H9 (cell line): Measurements from ENCODE around the gene MRPS27. TPM values are rescaled to one million over a fixed set of nuclear protein-coding genes. Genes with fewer than 3 reads are reported as not detected.

ENCODE experiments used
- DNase-seq: peaks from one replicate; pipeline ENCODE4 v3.0.0-alpha.2; 2017
- H2AFZ ChIP-seq: one replicate; pipeline ENCODE4 v1.6.1; 2013; ENCODE audit warnings: mild to moderate bottlenecking, low read length, control low read depth, moderate library complexity
- H2AK5ac ChIP-seq: 2 replicates; pipeline ENCODE4 v1.6.1; 2013; ENCODE audit warnings: low read length, control low read depth, mixed read lengths; ENCODE audit not compliant: insufficient read length
- H2BK120ac ChIP-seq: one replicate; pipeline ENCODE4 v1.6.1; 2013; ENCODE audit warnings: low read depth, mild to moderate bottlenecking, low read length, control low read depth, inconsistent platforms; ENCODE audit not compliant: poor library complexity, severe bottlenecking
- H2BK12ac ChIP-seq: 2 replicates; pipeline ENCODE4 v1.6.1; 2013; ENCODE audit warnings: low read length, control low read depth, mixed read lengths, low read depth; ENCODE audit not compliant: insufficient read length
- H2BK15ac ChIP-seq: 2 replicates; pipeline ENCODE4 v1.6.1; 2013; ENCODE audit warnings: low read depth, low read length, control low read depth
- H2BK20ac ChIP-seq: one replicate; pipeline ENCODE4 v1.6.1; 2013; ENCODE audit warnings: low read depth, mild to moderate bottlenecking, low read length, control low read depth, inconsistent platforms; ENCODE audit not compliant: poor library complexity, severe bottlenecking
- H2BK5ac ChIP-seq: 2 replicates; pipeline ENCODE4 v1.6.1; 2013; ENCODE audit warnings: low read length, control low read depth, mixed read lengths; ENCODE audit not compliant: insufficient read length
- H3K14ac ChIP-seq: 2 replicates; pipeline ENCODE4 v1.6.1; 2013; ENCODE audit warnings: low read length, control low read depth; ENCODE audit not compliant: insufficient read depth
- H3K18ac ChIP-seq: 2 replicates; pipeline ENCODE4 v1.6.1; 2013; ENCODE audit warnings: low read depth, mild to moderate bottlenecking, mixed read lengths, low read length, control low read depth; ENCODE audit not compliant: insufficient read length
- H3K23ac ChIP-seq: 2 replicates; pipeline ENCODE4 v1.6.1; 2013; ENCODE audit warnings: low read length, control low read depth, mixed read lengths, low read depth; ENCODE audit not compliant: insufficient read length
- H3K23me2 ChIP-seq: 2 replicates; pipeline ENCODE4 v1.6.1; 2013; ENCODE audit warnings: low read depth, mild to moderate bottlenecking, mixed read lengths, low read length, control low read depth; ENCODE audit not compliant: insufficient read length, poor library complexity, severe bottlenecking
- H3K27ac ChIP-seq: 2 replicates; pipeline ENCODE4 v1.5.1; 2013; ENCODE audit warnings: low read length, control low read depth, mixed read lengths, low read depth; ENCODE audit not compliant: insufficient read length
- H3K27me3 ChIP-seq: 2 replicates; pipeline ENCODE4 v1.6.1; 2013; ENCODE audit warnings: low read length, control low read depth, inconsistent platforms; ENCODE audit not compliant: insufficient read depth
- H3K4ac ChIP-seq: 2 replicates; pipeline ENCODE4 v1.6.1; 2013; ENCODE audit warnings: low read depth, mild to moderate bottlenecking, control low read depth, inconsistent platforms, low read length, moderate library complexity
- H3K4me1 ChIP-seq: 2 replicates; pipeline ENCODE4 v1.6.1; 2013; ENCODE audit warnings: low read length, control low read depth, inconsistent platforms; ENCODE audit not compliant: insufficient read depth
- H3K4me2 ChIP-seq: 2 replicates; pipeline ENCODE4 v1.6.1; 2013; ENCODE audit warnings: low read length, control low read depth, mixed read lengths; ENCODE audit not compliant: insufficient read length, insufficient read depth
- H3K56ac ChIP-seq: 2 replicates; pipeline ENCODE4 v1.6.1; 2013; ENCODE audit warnings: low read depth, mild to moderate bottlenecking, mixed read lengths, low read length, control low read depth; ENCODE audit not compliant: insufficient read length
- H3K79me1 ChIP-seq: 2 replicates; pipeline ENCODE4 v1.6.1; 2013; ENCODE audit warnings: low read depth, mild to moderate bottlenecking, moderate library complexity, low read length, control low read depth, inconsistent platforms; ENCODE audit not compliant: insufficient read depth, poor library complexity, severe bottlenecking
- H3K79me2 ChIP-seq: 2 replicates; pipeline ENCODE4 v1.6.1; 2013; ENCODE audit warnings: low read length, control low read depth, inconsistent platforms; ENCODE audit not compliant: insufficient read depth
- H3K9ac ChIP-seq: 2 replicates; pipeline ENCODE4 v1.6.1; 2013; ENCODE audit warnings: low read length, control low read depth, mixed read lengths; ENCODE audit not compliant: insufficient read length; ENCODE audit errors: extremely low read depth
- H3K9me3 ChIP-seq: one replicate; pipeline ENCODE4 v1.6.1; 2013; ENCODE audit warnings: low read depth, low read length, inconsistent platforms; ENCODE audit not compliant: control insufficient read depth
- H3T11ph ChIP-seq: one replicate; pipeline ENCODE4 v1.6.1; 2013; ENCODE audit warnings: mild to moderate bottlenecking, low read length, control low read depth, inconsistent platforms
- H4K20me1 ChIP-seq: one replicate; pipeline ENCODE4 v1.6.1; 2013; ENCODE audit not compliant: control insufficient read depth, insufficient read length, insufficient read depth
- H4K5ac ChIP-seq: 2 replicates; pipeline ENCODE4 v1.6.1; 2013; ENCODE audit warnings: low read depth, mild to moderate bottlenecking, mixed read lengths, low read length, control low read depth; ENCODE audit not compliant: insufficient read length
- H4K8ac ChIP-seq: replicated peaks from 2 replicates; pipeline ENCODE4 v1.6.1; 2013; ENCODE audit warnings: low read length, control low read depth, mixed read lengths, low read depth; ENCODE audit not compliant: insufficient read length
- H4K91ac ChIP-seq: 2 replicates; pipeline ENCODE4 v1.6.1; 2013; ENCODE audit warnings: low read depth, mild to moderate bottlenecking, moderate library complexity, mixed read lengths, low read length, control low read depth; ENCODE audit not compliant: insufficient read length
- H3K27ac Mint-ChIP-seq, 3 experiments: 2 replicates in 2 of 3; 3 replicates in 1 of 3; pipeline ENCODE4 v1.8.0; 2020 to 2021; ENCODE audit warnings: mixed read lengths in 3 of 3, mild to moderate bottlenecking in 1 of 3, moderate library complexity in 1 of 3
- H3K27me3 Mint-ChIP-seq: 2 replicates; pipeline ENCODE4 v1.8.0; 2021; ENCODE audit warnings: low read depth, mild to moderate bottlenecking, moderate library complexity, mixed read lengths
- H3K36me3 Mint-ChIP-seq, 3 experiments: 2 replicates in 2 of 3; 3 replicates in 1 of 3; pipeline ENCODE4 v1.8.0; 2020 to 2021; ENCODE audit warnings: low read depth in 3 of 3, mixed read lengths in 3 of 3; ENCODE audit not compliant: insufficient read depth in 1 of 3
- H3K4me1 Mint-ChIP-seq, 2 experiments: 2 replicates each; pipeline ENCODE4 v1.8.0; 2020; ENCODE audit warnings: mixed read lengths in 2 of 2
- H3K4me3 Mint-ChIP-seq, 2 experiments: 2 replicates in 1 of 2; 3 replicates in 1 of 2; pipeline ENCODE4 v1.8.0; 2020 to 2021; ENCODE audit warnings: mild to moderate bottlenecking in 2 of 2, mixed read lengths in 2 of 2, moderate library complexity in 1 of 2
- H3K9me3 Mint-ChIP-seq, 2 experiments: 2 replicates in 1 of 2; 3 replicates in 1 of 2; pipeline ENCODE4 v1.8.0; 2020; ENCODE audit warnings: mild to moderate bottlenecking in 2 of 2, mixed read lengths in 2 of 2, moderate library complexity in 1 of 2
- WGBS: extraction: QIAGEN DNeasy Blood & Tissue Kit; methylation state at CpG from one replicate; pipeline ENCODE4 v1.1.7; 2013; ENCODE audit warnings: missing lambda C conversion rate, low lambda C conversion rate, mixed read lengths; ENCODE audit not compliant: insufficient read length; ENCODE audit errors: extremely low coverage; 5-methylcytosine and 5-hydroxymethylcytosine counted together
- total RNA-seq: library from RNA; stranded (reverse); gene quantifications from 2 replicates; pipeline ENCODE4 v1.2.1, GENCODE V29; 2021
- TF ChIP-seq, protein P1 (sequence below): fragments of 200-600 bp; sonication (generic); conservative IDR thresholded peaks from 3 replicates; pipeline ENCODE4 v1.8.0; 2021; ENCODE audit warnings: antibody characterized with exemption, mild to moderate bottlenecking

Gene MRPS27
- total RNA-seq, 1 experiment from 2014 or later: 83.3 TPM

- no peak overlapping the region for H2BK20ac ChIP-seq
- H2BK15ac ChIP-seq: no peak overlapping the region
- H2AK5ac ChIP-seq: no peak overlapping the region
- no peak overlapping the region for H3K4me3 Mint-ChIP-seq
- no peaks in the 10 kb centered on the region for H3K79me1 ChIP-seq
- H3T11ph ChIP-seq: no peak overlapping the region
- no peak overlapping the region for H3K4me2 ChIP-seq
- H3K14ac ChIP-seq: no peak overlapping the region
- H3K4me1 Mint-ChIP-seq: peaks cover 0 to 6% of the 10 kb centered on the region in 2 experiments; a peak in 1 of 4 replicates
- H2BK12ac ChIP-seq: no peak overlapping the region
- no peak overlapping the region for H3K4ac ChIP-seq
- no peak overlapping the region for H4K8ac ChIP-seq
- H3K9me3 Mint-ChIP-seq: no peaks in the 10 kb centered on the region
- H4K91ac ChIP-seq: no peak overlapping the region
- H3K23ac ChIP-seq: no peak overlapping the region
- no peaks in the 10 kb centered on the region for H4K20me1 ChIP-seq
- no peak overlapping the region for H3K27ac ChIP-seq
- DNase-seq: no peak
- no peak overlapping the region for H3K18ac ChIP-seq
- H3K27me3 ChIP-seq: no peaks in the 10 kb centered on the region
- no peak overlapping the region for H2BK5ac ChIP-seq
- WGBS: no CpG with 5 or more reads among the region's 2 CpGs
- TF ChIP-seq, protein P1, sequence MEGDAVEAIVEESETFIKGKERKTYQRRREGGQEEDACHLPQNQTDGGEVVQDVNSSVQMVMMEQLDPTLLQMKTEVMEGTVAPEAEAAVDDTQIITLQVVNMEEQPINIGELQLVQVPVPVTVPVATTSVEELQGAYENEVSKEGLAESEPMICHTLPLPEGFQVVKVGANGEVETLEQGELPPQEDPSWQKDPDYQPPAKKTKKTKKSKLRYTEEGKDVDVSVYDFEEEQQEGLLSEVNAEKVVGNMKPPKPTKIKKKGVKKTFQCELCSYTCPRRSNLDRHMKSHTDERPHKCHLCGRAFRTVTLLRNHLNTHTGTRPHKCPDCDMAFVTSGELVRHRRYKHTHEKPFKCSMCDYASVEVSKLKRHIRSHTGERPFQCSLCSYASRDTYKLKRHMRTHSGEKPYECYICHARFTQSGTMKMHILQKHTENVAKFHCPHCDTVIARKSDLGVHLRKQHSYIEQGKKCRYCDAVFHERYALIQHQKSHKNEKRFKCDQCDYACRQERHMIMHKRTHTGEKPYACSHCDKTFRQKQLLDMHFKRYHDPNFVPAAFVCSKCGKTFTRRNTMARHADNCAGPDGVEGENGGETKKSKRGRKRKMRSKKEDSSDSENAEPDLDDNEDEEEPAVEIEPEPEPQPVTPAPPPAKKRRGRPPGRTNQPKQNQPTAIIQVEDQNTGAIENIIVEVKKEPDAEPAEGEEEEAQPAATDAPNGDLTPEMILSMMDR: no peak
- H2BK120ac ChIP-seq: no peak overlapping the region
- no peak overlapping the region for H3K27ac Mint-ChIP-seq
- H3K23me2 ChIP-seq: no peaks in the 10 kb centered on the region
- no peak overlapping the region for H4K5ac ChIP-seq
- peaks cover 0 to 12% (median 3%) of the 10 kb centered on the region in 3 experiments; a peak in 3 of 7 replicates for H3K36me3 Mint-ChIP-seq
- no peak overlapping the region for H3K9ac ChIP-seq
- H3K9me3 ChIP-seq: no peaks in the 10 kb centered on the region
- H2AFZ ChIP-seq: no peak overlapping the region
- no peak overlapping the region for H3K56ac ChIP-seq
- no peaks in the 10 kb centered on the region for H3K4me1 ChIP-seq
- no peaks in the 10 kb centered on the region for H3K79me2 ChIP-seq
- no peaks in the 10 kb centered on the region for H3K27me3 Mint-ChIP-seq
These were observed 51.8 kb downstream of the MRPS27 start for GRCh38 chr5:72268260-72268659.
